Astrocyte (in vitro differentiated cells and primary cell): ENCODE measurements around the gene TOP3B. TPM values are rescaled to one million over a fixed set of nuclear protein-coding genes. Genes with fewer than 3 reads are reported as not detected.

Source experiments
- DNase-seq: peaks from one replicate; pipeline ENCODE4 v3.0.0-alpha.2; 2010; ENCODE audit warnings: low read depth
- FAIRE-seq: peaks from 2 replicates; lab custom pipeline; 2011; peaks lifted over from hg19 to GRCh38; lab: Jason Lieb, UNC
- H2AFZ ChIP-seq: 2 replicates; pipeline ENCODE4 v1.6.0; 2012; ENCODE audit warnings: low read depth, low read length, inconsistent platforms
- H3K27ac ChIP-seq: 2 replicates; pipeline ENCODE4 v1.5.1; 2011; ENCODE audit warnings: low read depth, low read length, inconsistent platforms
- H3K27me3 ChIP-seq: 2 replicates; pipeline ENCODE4 v1.6.0; 2011; ENCODE audit warnings: low read length, inconsistent platforms; ENCODE audit not compliant: insufficient read depth
- H3K36me3 ChIP-seq: 2 replicates; pipeline ENCODE4 v1.5.1; 2011; ENCODE audit warnings: low read length, inconsistent platforms; ENCODE audit not compliant: insufficient read depth
- H3K4me1 ChIP-seq: 2 replicates; pipeline ENCODE4 v1.5.1; 2011; ENCODE audit warnings: low read length, inconsistent platforms; ENCODE audit not compliant: insufficient read depth
- H3K4me2 ChIP-seq: 2 replicates; pipeline ENCODE4 v1.6.0; 2012; ENCODE audit warnings: low read length, inconsistent platforms
- H3K4me3 ChIP-seq: 2 replicates; pipeline ENCODE4 v1.5.1; 2011; ENCODE audit warnings: low read depth, mild to moderate bottlenecking, low read length, inconsistent platforms; ENCODE audit not compliant: insufficient read depth
- H3K79me2 ChIP-seq: 2 replicates; pipeline ENCODE4 v1.6.0; 2012; ENCODE audit warnings: mild to moderate bottlenecking, low read length, inconsistent platforms; ENCODE audit not compliant: insufficient read depth
- H3K9ac ChIP-seq: 2 replicates; pipeline ENCODE4 v1.6.0; 2012; ENCODE audit warnings: mild to moderate bottlenecking, low read length, inconsistent platforms
- H3K9me3 ChIP-seq: 2 replicates; pipeline ENCODE4 v1.5.1; 2012; ENCODE audit warnings: low read depth, mild to moderate bottlenecking, low read length, inconsistent platforms; ENCODE audit not compliant: insufficient read depth
- H4K20me1 ChIP-seq: 2 replicates; pipeline ENCODE4 v1.6.0; 2012; ENCODE audit warnings: low read length, inconsistent platforms; ENCODE audit not compliant: insufficient read depth
- H3K27ac Mint-ChIP-seq: one replicate; pipeline ENCODE4 v1.8.0; 2021; ENCODE audit warnings: mild to moderate bottlenecking, mixed read lengths; ENCODE audit not compliant: unreplicated experiment
- H3K27me3 Mint-ChIP-seq: one replicate; pipeline ENCODE4 v1.8.0; 2021; ENCODE audit warnings: low read depth, mixed read lengths; ENCODE audit not compliant: unreplicated experiment
- H3K36me3 Mint-ChIP-seq: one replicate; pipeline ENCODE4 v1.8.0; 2021; ENCODE audit warnings: low read depth, mixed read lengths; ENCODE audit not compliant: unreplicated experiment
- H3K4me1 Mint-ChIP-seq: one replicate; pipeline ENCODE4 v1.8.0; 2021; ENCODE audit warnings: low read depth, mixed read lengths; ENCODE audit not compliant: unreplicated experiment
- H3K4me3 Mint-ChIP-seq: one replicate; pipeline ENCODE4 v1.8.0; 2021; ENCODE audit warnings: mild to moderate bottlenecking, moderate library complexity, mixed read lengths; ENCODE audit not compliant: unreplicated experiment
- H3K9me3 Mint-ChIP-seq: one replicate; pipeline ENCODE4 v1.8.0; 2021; ENCODE audit warnings: mild to moderate bottlenecking, mixed read lengths; ENCODE audit not compliant: unreplicated experiment
- CTCF ChIP-seq: IDR thresholded peaks from 2 replicates; pipeline ENCODE4 v1.5.1; 2011; ENCODE audit warnings: low read depth, mild to moderate bottlenecking, inconsistent platforms, low read length, moderate library complexity; ENCODE audit not compliant: insufficient read depth
- EZH2 ChIP-seq: IDR thresholded peaks from 2 replicates; pipeline ENCODE4 v1.6.1; 2012; ENCODE audit warnings: mild to moderate bottlenecking, low read length, inconsistent platforms; ENCODE audit not compliant: insufficient read depth
- total RNA-seq: library from RNA; stranded (reverse); gene quantifications from 2 replicates; pipeline ENCODE4 v1.2.1, GENCODE V29; 2021

Gene TOP3B
- total RNA-seq, 1 donor from 2014 or later, result 37.3 TPM

GRCh38 chr22:21943571-21944448 is 38.8 kb downstream of the TOP3B start:
- Histone ChIP-seq H4K20me1 (peaks cover 12% of the 10 kb centered on the region), H3K4me3 (no peak overlapping the region), H3K9me3 (no peaks in the 10 kb centered on the region), H3K27me3 (no peaks in the 10 kb centered on the region), H3K27ac (no peak overlapping the region), H3K4me2 (no peak overlapping the region), H3K9ac (no peak overlapping the region), H3K36me3 (peaks cover 7% of the 10 kb centered on the region), H3K79me2 (peaks cover 28% of the 10 kb centered on the region), H2AFZ (no peak overlapping the region), H3K4me1 (peaks cover 30% of the 10 kb centered on the region)
- FAIRE-seq (no peak), DNase-seq (no peak)
- H3K27ac Mint-ChIP-seq, result no peak overlapping the region
- H3K27me3 Mint-ChIP-seq, result no peaks in the 10 kb centered on the region
- H3K4me3 Mint-ChIP-seq, result no peak overlapping the region
- peaks cover 4% of the 10 kb centered on the region for H3K9me3 Mint-ChIP-seq
- TF ChIP-seq CTCF (no peak), EZH2 (no peak)
- H3K4me1 Mint-ChIP-seq, result peaks cover 30% of the 10 kb centered on the region
- H3K36me3 Mint-ChIP-seq, result peaks cover 14% of the 10 kb centered on the region

- peak overlapping the region; percentile 56 for H3K9ac ChIP-seq
- H3K79me2 ChIP-seq, result peaks cover 26% of the 10 kb centered on the region
- peak overlapping the region; percentile 53 for H2AFZ ChIP-seq
- H3K4me3 ChIP-seq, result no peak overlapping the region
- H3K4me3 Mint-ChIP-seq, result no peak overlapping the region
- peaks cover 23% of the 10 kb centered on the region for H3K4me1 Mint-ChIP-seq
- H3K27me3 Mint-ChIP-seq, result no peaks in the 10 kb centered on the region
- peaks cover 4% of the 10 kb centered on the region for H3K9me3 Mint-ChIP-seq
- no peak for TF ChIP-seq CTCF
- TF ChIP-seq EZH2, result no peak
- H3K36me3 ChIP-seq, result peaks cover 7% of the 10 kb centered on the region
- peak overlapping the region; percentile 72 for H3K4me2 ChIP-seq
- H4K20me1 ChIP-seq, result peaks cover under 1% of the 10 kb centered on the region
- peaks cover 35% of the 10 kb centered on the region for H3K4me1 ChIP-seq
- H3K27ac ChIP-seq, result peak overlapping the region; percentile 84
- no peaks in the 10 kb centered on the region for H3K9me3 ChIP-seq
- peaks cover 14% of the 10 kb centered on the region for H3K36me3 Mint-ChIP-seq
- FAIRE-seq (no peak), DNase-seq (peak; percentile 86)
- peak overlapping the region; percentile 47 for H3K27ac Mint-ChIP-seq
- no peaks in the 10 kb centered on the region for H3K27me3 ChIP-seq
Observed at GRCh38 chr22:21942407-21943343, 39.9 kb downstream of the TOP3B start.
